HL-60 (cell line): Measurements from ENCODE around the gene CDK8.

Experiments used
- DNase-seq, 2 experiments: peaks; one replicate each; pipeline ENCODE4 v3.0.0-alpha.2; 2010 to 2020; ENCODE audit warnings: low read depth in 1 of 2, low spot score in 1 of 2
- H3K27ac ChIP-seq: fragments of 250-450 bp; sonication (Bioruptor Pico); replicated peaks from 2 replicates; pipeline ENCODE4 v1.5.1; 2020; ENCODE audit warnings: mild to moderate bottlenecking, moderate library complexity
- H3K27me3 ChIP-seq: fragments of 250-450 bp; sonication (Bioruptor Pico); 2 replicates; pipeline ENCODE4 v1.5.1; 2021; ENCODE audit warnings: mild to moderate bottlenecking, moderate library complexity; ENCODE audit not compliant: insufficient read depth, poor library complexity, severe bottlenecking
- H3K4me3 ChIP-seq: replicated peaks from 2 replicates; pipeline ENCODE4 v1.5.1; 2011; ENCODE audit warnings: mild to moderate bottlenecking, control low read depth, low read length; ENCODE audit not compliant: insufficient read depth
- GABPA ChIP-seq: IDR thresholded peaks from 2 replicates; pipeline ENCODE4 v1.6.1; 2012; ENCODE audit warnings: low read depth
- POLR2AphosphoS5 ChIP-seq: IDR thresholded peaks from 2 replicates; pipeline ENCODE4 v1.6.1; 2012; ENCODE audit warnings: low read depth
- SPI1 ChIP-seq: IDR thresholded peaks from 2 replicates; pipeline ENCODE4 v1.6.1; 2012; ENCODE audit warnings: low read depth, mild to moderate bottlenecking, borderline replicate concordance
- TF ChIP-seq, protein P1 (sequence below): IDR thresholded peaks from one replicate; pipeline ENCODE4 v1.5.1; 2011; ENCODE audit warnings: low read length, control low read depth, inconsistent platforms; ENCODE audit not compliant: insufficient read depth
- TF ChIP-seq, protein P2 (sequence below): IDR thresholded peaks from 2 replicates; pipeline ENCODE4 v1.6.1; 2012; ENCODE audit warnings: low read depth; ENCODE audit not compliant: insufficient replicate concordance

The CDK8 gene

DNA sequence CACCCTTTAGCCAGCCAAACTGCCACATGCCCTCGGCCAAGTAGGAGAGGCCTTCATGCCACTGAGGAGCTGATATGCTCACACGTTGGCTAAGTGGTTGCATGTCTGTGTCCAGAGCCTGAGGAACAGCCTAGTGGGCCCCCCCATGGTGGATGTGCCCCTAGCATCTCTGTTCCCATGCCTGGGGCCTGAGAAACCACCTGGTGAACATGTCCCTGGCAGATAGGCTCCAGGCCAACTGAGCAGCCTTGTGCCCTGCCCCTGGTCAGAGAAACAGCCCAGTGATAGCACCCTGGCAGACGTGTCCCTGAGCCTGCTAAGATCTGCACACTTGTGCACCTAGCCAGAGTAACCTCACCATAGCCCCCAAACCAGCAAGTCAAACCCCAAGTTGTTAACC lies 181.7 kb downstream of the CDK8 start:
- no peak for DNase-seq
- Histone ChIP-seq H3K27ac (no peak overlapping the region), H3K27me3 (no peaks in the 10 kb centered on the region)

DNA sequence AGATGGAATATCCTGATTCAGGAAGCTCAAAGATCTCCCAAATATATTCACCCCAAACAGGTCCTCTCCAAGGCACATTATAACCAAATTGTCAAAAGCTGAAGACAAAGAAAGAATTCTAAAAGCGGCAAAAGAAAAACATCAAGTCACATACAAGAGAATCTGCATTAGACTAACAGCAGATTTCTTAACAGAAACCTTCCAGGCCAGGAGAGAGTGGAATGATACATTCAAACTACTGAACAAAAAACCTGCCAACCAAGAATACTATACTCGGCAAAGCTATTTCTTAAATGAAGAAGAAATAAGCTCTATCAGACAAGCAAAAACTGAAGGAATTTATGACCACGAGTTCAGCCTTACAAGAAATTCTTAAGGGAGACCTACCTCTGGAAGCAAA lies 183.0 kb downstream of the CDK8 start:
- H3K27ac ChIP-seq, result no peak overlapping the region
- DNase-seq, result no peak
- H3K27me3 ChIP-seq, result no peaks in the 10 kb centered on the region
- H3K4me3 ChIP-seq, result no peak overlapping the region
- TF ChIP-seq, protein P1, sequence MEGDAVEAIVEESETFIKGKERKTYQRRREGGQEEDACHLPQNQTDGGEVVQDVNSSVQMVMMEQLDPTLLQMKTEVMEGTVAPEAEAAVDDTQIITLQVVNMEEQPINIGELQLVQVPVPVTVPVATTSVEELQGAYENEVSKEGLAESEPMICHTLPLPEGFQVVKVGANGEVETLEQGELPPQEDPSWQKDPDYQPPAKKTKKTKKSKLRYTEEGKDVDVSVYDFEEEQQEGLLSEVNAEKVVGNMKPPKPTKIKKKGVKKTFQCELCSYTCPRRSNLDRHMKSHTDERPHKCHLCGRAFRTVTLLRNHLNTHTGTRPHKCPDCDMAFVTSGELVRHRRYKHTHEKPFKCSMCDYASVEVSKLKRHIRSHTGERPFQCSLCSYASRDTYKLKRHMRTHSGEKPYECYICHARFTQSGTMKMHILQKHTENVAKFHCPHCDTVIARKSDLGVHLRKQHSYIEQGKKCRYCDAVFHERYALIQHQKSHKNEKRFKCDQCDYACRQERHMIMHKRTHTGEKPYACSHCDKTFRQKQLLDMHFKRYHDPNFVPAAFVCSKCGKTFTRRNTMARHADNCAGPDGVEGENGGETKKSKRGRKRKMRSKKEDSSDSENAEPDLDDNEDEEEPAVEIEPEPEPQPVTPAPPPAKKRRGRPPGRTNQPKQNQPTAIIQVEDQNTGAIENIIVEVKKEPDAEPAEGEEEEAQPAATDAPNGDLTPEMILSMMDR, result no peak
- TF ChIP-seq, protein P2, sequence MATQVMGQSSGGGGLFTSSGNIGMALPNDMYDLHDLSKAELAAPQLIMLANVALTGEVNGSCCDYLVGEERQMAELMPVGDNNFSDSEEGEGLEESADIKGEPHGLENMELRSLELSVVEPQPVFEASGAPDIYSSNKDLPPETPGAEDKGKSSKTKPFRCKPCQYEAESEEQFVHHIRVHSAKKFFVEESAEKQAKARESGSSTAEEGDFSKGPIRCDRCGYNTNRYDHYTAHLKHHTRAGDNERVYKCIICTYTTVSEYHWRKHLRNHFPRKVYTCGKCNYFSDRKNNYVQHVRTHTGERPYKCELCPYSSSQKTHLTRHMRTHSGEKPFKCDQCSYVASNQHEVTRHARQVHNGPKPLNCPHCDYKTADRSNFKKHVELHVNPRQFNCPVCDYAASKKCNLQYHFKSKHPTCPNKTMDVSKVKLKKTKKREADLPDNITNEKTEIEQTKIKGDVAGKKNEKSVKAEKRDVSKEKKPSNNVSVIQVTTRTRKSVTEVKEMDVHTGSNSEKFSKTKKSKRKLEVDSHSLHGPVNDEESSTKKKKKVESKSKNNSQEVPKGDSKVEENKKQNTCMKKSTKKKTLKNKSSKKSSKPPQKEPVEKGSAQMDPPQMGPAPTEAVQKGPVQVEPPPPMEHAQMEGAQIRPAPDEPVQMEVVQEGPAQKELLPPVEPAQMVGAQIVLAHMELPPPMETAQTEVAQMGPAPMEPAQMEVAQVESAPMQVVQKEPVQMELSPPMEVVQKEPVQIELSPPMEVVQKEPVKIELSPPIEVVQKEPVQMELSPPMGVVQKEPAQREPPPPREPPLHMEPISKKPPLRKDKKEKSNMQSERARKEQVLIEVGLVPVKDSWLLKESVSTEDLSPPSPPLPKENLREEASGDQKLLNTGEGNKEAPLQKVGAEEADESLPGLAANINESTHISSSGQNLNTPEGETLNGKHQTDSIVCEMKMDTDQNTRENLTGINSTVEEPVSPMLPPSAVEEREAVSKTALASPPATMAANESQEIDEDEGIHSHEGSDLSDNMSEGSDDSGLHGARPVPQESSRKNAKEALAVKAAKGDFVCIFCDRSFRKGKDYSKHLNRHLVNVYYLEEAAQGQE, result no peak
- TF ChIP-seq SPI1 (no peak), GABPA (no peak), POLR2AphosphoS5 (no peak)

More for the DNA sequence above, 181.7 kb downstream of the CDK8 start:
- H3K4me3 ChIP-seq, result no peak overlapping the region
- TF ChIP-seq SPI1 (no peak), GABPA (no peak), POLR2AphosphoS5 (no peak)
- TF ChIP-seq, protein P1, result no peak
- TF ChIP-seq, protein P2, result no peak

DNA sequence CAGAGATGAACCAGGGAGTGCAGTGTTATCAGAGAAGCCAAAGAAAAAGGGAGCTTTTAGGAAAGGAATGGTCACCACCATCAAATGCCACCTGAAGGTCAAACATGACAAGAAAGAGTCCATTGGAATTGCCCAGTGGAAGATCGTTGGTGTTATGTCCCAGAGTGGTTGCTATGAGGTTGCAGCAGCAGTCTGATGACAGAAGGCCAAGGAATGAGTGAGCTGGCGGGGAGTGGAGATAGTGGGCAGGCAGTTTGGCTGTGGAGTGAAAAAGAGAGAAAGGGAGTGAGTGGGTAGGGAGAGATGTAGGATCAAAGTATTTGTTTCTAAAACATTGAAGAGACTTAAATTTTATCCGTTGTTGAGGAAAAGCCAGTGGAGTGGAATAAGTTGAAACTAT lies 186.2 kb downstream of the CDK8 start:
- Histone ChIP-seq H3K27me3 (no peaks in the 10 kb centered on the region), H3K27ac (no peak overlapping the region), H3K4me3 (no peak overlapping the region)
- DNase-seq, result no peak
- TF ChIP-seq, protein P1, result no peak
- TF ChIP-seq SPI1, result no peak
- no peak for TF ChIP-seq GABPA
- no peak for TF ChIP-seq POLR2AphosphoS5
- TF ChIP-seq, protein P2, result no peak
